ENCODE data around the gene SBNO1. TPM values are rescaled to one million over a fixed set of nuclear protein-coding genes. Genes with fewer than 3 reads are reported as not detected.
"Not testable (repeated sequence)": the region's sequence is repeated elsewhere in the genome, so short reads cannot be mapped to it uniquely, and the experiment has no call there.

The SBNO1 gene
- polyA plus RNA-seq, 4 donors, result 19.3 to 31.1 (median 30.0) TPM

DNA sequence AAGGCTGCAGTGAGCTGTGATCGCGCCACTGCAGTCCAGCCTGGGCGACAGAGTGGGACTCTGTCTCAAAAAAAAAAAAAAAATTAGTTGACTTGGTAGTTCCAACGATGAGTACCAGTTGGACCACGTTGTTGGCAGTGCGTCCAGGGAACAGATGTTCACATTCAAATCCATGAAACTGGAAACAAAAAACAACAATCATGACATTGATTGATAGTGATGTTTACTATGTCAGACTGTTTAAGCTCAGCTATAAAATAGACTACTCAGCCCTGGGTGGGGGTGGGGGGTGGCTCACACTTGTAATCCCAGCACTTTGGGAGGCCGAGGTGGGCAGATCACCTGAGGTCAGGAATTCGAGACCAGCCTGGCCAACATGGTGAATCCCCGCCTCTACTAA lies 112.3 kb downstream of the SBNO1 start:
- DNase-seq (ENCODE audit: low read depth in 4 of 4, low spot score in 3 of 4), result not testable (repeated sequence)

- no peak for DNase-seq (ENCODE audit: low read depth in 4 of 4, low spot score in 3 of 4)
Observed at GRCh38 chr12:123251403-123252076, 113.1 kb downstream of the SBNO1 start.

GRCh38 chr12:123250471-123251383 lies 113.9 kb downstream of the SBNO1 start:
- DNase-seq (ENCODE audit: low read depth in 4 of 4, low spot score in 3 of 4), result no peak

- DNase-seq (ENCODE audit: low read depth in 4 of 4, low spot score in 3 of 4), result not testable (repeated sequence)
Observed at GRCh38 chr12:123248996-123249741, 115.5 kb downstream of the SBNO1 start.

DNA sequence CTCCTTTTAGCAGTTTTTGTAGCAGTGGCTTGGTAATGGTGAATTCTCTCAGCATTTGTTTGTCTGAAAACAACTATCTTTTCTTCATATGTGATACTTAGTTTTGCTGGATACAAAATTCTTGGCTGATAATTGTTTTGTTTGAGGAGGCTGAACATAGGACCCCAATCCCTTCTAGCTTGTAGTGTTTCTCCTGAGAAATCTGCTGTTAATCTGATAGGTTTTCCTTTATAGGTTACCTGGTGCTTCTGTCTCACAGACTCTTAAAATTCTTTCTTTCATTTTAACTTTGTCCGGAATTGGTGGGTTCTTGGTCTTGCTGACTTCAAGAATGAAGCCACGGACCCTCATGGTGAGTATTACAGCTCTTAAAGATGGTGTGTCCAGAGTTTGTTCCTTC lies 116.5 kb downstream of the SBNO1 start:
- not testable (repeated sequence) for DNase-seq (ENCODE audit: low read depth in 4 of 4, low spot score in 3 of 4)

DNA sequence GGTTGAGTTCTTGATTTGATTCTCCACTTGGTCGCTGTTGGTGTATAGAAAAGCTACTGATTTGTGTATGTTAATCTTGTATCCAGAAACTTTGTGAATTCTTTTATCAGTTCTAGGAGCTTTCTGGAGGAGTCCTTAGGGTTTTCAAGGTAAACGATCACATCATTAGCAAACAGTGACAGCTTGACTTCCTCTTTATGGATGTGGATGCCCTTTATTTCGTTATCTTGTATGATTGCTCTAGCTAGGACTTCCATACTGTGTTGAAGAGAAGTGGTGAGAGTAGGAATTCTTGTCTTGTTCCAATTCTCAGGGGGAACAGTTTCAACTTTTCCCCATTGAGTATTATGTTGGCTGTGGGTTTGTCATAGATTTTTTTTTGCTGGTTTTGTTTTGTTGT lies 119.0 kb downstream of the SBNO1 start:
- DNase-seq (ENCODE audit: low read depth in 4 of 4, low spot score in 3 of 4), result no peak

DNA sequence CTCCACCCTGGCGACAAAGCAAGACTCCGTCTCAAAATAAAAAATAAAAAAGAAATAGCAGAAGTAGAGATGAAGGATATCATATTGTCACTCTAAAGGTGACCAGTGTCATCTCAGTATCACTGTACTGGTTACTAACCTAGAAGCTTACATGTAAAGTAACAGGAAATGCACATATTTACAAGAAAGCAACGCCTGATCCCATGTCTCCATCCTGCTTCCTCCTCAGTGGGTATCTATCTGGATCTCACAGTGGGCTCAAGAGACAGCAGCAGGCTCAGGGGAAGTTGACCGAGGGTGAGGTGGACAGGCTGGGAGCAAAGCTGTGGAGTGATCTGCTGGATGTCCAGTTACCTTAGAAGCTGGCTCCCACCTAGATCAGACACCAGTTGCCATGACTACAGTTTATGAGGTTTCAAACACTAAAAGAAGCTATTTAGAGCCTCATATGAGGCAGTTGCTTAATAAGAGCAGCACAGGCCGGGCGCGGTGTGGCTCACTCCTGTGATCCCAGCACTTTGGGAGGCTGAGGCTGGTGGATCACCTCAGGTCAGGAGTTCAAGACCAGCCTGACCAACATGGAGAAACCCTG lies 120.9 kb downstream of the SBNO1 start:
- DNase-seq (ENCODE audit: low read depth in 4 of 4, low spot score in 3 of 4), result no peak

DNA sequence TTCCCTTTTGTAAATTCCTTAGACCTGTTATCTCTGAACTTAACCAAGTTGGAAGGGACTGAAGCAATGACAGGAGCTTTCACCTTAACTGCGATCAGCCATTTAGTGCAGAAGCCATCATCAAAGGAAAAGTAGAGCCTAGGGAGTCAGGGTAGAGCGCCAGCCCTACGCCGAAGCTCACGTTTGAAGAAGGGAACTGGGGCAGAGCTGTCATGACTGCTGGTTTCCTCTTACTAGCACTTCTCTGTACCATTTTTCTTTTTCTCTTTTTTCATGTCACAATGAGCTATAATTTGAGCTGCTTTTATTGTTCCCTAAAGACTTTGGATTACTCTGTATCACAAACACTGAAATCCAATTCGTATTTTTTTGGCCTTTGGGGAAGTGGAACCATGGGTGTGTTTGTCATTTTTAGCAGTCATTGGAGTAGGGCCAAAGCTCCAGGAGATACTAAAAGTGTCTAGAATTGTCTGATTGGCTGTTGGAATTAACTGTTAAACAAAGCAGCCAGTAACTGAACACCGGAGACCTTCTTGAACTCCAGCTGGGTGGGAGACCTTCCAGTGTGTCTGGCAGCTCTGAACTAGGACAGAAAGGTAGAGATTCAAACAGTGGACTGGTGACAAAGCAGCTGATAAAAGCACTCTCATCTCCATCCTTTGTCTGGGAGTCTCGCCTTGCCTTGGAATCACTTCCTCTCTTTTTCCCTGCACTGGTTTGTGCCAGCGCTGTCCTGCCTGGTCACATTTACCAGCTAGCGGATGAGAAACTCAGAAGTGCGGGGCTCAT lies 122.3 kb downstream of the SBNO1 start:
- no peak for DNase-seq (ENCODE audit: low read depth in 4 of 4, low spot score in 3 of 4)

Other genes with a start within 250 kb of the SBNO1 start
- gene PITPNM2, start 213.8 kb downstream of the SBNO1 start, polyA plus RNA-seq (ENCODE audit: insufficient read length in 4 of 4), result 1 to 10 TPM; 4.9 to 8.8 (median 6.6) TPM
- 10 to 100 TPM; 26.5 to 34.8 (median 33.0) TPM for gene MPHOSPH9, start 131.7 kb downstream of the SBNO1 start, polyA plus RNA-seq (ENCODE audit: insufficient read length in 4 of 4)
- gene MTRFR, start 131.4 kb downstream of the SBNO1 start, polyA plus RNA-seq (ENCODE audit: insufficient read length in 4 of 4), result 10 to 100 TPM; 18.7 to 25.8 (median 20.6) TPM
- 100 to 1,000 TPM; 171 to 280 (median 199) TPM for gene CDK2AP1, start 93.0 kb downstream of the SBNO1 start, polyA plus RNA-seq (ENCODE audit: insufficient read length in 4 of 4)
- 10 to 100 TPM; 41.5 to 52.8 (median 50.8) TPM for gene KMT5A, start 19.3 kb upstream of the SBNO1 start, polyA plus RNA-seq (ENCODE audit: insufficient read length in 4 of 4)
- 1 to 10 TPM; 3.9 to 6.2 (median 5.5) TPM for gene RILPL2, start 71.8 kb upstream of the SBNO1 start, polyA plus RNA-seq (ENCODE audit: insufficient read length in 4 of 4)
- 10 to 100 TPM; 32.3 to 47.6 (median 39.4) TPM for gene SNRNP35, start 93.3 kb upstream of the SBNO1 start, polyA plus RNA-seq (ENCODE audit: insufficient read length in 4 of 4)
- gene RILPL1, start 168.9 kb upstream of the SBNO1 start, polyA plus RNA-seq (ENCODE audit: insufficient read length in 4 of 4), result 10 to 100 TPM; 15.9 to 24.1 (median 18.9) TPM
- 100 to 1,000 TPM; 196 to 250 (median 223) TPM for gene TMED2, start 219.7 kb upstream of the SBNO1 start, polyA plus RNA-seq (ENCODE audit: insufficient read length in 4 of 4)
- 10 to 100 TPM; 19.9 to 38.2 (median 31.2) TPM for gene DDX55, start 237.3 kb upstream of the SBNO1 start, polyA plus RNA-seq (ENCODE audit: insufficient read length in 4 of 4)

Data from left renal pelvis (tissue), 4 donors.